HG03060 (cell line): Measurements from ENCODE around the gene EML2.
"Not testable (repeated sequence)": the region's sequence is repeated elsewhere in the genome, so short reads cannot be mapped to it uniquely, and the experiment has no call there.

Experiments
- ATAC-seq: cut with Tn5 transposase; IDR thresholded peaks from one replicate; pipeline ENCODE4 v1.9.1; 2021; ENCODE audit warnings: low read depth, moderate number of reproducible peaks; ENCODE audit not compliant: unreplicated experiment

EML2 gene

GRCh38 chr19:45621976-45622503, 17.2 kb downstream of the EML2 start:
- ATAC-seq: no peak

GRCh38 chr19:45621389-45621788, 17.8 kb downstream of the EML2 start:
- ATAC-seq: no peak

DNA sequence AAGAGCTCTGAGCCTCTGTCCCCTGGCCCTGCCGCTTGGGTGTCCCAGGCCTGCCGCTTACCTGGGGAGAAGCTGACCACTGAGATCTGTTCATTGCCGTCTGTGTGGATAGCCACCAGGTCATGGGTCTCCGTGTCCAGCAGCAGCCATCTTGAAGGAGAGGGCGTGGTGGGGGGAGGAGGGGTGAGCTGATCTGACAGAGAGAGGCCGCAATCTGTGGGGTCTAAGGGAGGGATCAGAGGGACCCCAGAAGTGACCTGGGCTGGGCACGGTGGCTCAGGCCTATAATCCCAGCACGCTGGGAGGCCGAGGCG, 22.5 kb downstream of the EML2 start:
- ATAC-seq: no peak

DNA sequence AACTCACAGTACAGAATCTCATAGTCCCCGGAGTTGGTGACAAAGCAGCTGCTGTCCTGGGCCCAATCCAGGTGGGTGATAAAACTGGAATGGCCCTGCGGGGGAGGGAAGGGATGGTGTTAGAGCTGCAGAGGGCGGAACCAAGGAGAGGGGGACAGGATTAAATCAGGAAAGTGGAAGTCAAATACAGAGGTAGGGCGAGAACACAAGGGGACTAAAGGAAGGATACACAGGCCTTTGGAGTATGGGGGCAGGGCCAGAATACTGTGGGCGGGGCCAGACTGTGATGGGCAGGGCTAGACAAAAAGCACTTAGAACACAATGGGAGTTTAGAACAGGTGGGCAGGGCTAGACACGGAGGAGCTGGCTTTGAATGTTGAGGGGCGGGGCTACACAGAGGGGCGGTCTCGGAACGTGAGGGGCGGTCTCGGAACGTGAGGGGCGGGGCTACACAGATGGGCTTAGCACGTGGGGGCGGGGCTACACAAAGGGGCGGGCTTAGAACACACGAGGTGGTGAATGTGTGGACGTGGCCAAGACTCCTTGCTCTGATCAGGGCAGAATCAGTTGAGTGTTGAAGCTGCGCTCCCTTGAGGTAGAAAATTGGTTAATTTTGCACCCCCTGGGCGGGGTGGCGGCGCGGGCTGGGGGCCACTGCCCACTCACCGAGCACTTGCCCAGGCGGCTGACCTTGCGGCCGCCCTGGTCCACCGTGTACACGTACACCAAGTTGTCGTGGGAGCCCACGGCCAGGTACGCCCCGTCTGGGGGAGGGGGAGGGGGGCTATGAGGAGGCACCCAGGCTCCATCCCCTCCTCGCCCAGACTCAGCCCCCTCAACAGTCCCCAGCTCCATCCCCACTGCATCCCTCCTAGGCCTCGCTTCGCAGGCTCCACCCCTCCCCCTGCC, 23.1 kb downstream of the EML2 start:
- no peak for ATAC-seq

DNA sequence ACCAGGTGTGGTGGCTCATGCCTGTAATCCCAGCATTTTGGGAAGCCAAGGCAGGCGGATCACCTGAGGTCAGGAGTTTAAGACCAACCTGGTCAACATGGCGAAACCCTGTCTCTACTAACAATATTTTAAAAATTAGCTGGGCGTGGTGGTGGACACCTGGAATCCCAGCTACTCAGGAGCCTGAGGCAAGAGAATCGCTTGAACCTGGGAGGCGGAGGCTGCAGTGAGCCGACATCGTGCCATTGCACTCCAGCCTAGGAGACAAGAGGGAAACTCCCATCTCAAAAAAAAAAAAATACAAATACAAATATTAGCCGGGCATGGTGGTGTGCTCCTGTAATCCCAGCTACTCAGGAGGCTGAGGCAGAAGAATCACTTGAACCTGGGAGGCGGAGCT, 24.1 kb downstream of the EML2 start:
- ATAC-seq: not testable (repeated sequence)

GRCh38 chr19:45613926-45614725, 25.1 kb downstream of the EML2 start:
- ATAC-seq: no peak

GRCh38 chr19:45608948-45609347, 30.2 kb downstream of the EML2 start:
- ATAC-seq: no peak

DNA sequence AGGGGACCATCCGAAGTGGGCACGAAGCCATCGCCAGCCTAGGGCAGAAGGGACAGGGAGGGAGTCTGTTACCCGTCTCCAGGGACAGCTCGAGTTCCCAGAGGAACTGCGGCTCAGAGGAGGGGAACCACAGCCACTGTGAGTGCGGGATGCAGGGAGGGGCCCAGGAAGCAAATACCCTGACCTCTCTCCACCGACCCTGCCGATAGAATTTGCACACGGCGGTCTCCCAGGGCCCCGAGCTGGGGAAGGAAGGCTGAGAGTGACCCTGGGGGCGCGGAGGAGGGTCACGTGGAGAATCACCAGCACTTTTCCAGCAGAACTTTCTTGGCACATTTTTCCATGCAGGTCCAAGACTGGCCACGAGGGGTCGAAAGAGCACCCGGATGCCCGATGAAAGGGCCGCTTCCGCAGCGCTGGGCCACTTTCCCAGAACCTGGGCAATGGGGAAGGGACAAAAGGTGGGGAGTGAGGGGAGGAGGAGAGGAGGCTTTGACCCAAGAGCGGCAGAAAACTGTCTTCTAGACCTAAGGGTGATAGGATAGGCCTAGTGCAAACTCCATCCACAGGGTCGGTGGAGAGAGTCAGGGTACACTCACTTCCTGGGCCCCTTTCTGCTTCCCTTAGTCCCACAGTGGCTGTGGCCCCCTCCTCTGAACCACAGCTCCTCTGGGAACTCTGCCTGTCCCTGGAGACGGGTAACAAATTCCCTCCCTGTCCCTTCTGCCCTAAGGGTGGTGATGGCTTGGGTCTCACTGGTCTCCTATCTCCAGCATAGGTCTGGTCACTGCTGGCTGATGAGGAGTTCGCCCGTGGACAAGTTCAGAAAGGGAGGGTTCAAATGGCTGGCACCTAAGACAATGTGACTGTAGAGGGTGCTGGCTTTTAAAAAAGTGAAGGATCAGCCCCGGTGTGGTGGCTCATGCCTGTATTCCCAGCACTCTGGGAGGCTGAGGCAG, 31.8 kb downstream of the EML2 start:
- ATAC-seq: no peak

GRCh38 chr19:45601524-45602374, 37.4 kb downstream of the EML2 start, which contains the start of gene GPR4:
Gene GPR4 (minus strand): TSS chr19:45602212. CDS start chr19:45591866, 10,346 bp downstream.
- ATAC-seq: no peak

DNA sequence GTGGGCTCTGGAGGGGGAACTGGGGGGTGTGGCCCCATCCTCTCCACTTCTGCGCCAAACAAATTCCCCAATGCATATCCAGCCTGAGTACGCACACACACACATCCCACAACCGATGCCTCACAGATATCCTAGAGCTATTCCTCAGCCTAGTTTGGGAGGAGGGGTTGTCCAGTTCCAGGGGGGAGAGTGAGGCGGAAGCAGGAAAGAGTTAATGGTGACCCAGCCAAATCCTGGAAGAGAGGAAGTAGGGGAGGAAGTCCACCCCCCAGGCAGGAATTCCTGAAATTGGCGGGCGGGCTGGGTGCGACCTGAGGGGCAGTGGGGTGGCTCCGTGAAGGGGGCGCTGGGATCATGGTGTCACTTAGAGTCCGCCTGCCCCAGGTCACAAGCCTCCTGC, 38.1 kb downstream of the EML2 start:
- ATAC-seq: no peak

DNA sequence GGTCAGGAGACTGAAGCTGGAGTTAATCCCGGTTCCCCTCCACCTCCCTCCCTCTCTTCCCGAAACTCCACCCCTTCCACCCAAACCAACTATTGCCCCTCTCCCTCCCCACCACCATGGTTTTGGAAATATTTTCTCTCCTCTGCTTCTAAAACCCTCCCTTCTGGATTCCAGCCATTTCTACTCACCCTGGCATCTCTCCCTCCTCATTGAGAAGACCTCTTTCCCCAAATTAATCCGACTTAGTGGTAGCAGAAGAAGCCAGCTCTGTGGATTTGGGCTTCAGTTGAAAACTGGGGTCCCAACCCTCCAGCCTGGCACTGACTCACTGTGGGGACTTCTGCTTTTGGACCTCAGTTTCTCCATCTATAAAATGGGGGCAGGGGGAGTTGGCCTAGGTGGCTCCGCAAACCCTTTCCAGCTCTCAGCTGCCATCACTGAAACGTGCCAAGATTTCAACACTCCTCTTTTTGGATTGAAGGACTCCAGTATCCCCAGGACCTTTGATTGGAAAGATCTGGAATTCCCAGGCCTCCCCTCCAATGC, 38.8 kb downstream of the EML2 start:
- no peak for ATAC-seq

- ATAC-seq: no peak
Observed at GRCh38 chr19:45599286-45599685, 39.9 kb downstream of the EML2 start.

DNA sequence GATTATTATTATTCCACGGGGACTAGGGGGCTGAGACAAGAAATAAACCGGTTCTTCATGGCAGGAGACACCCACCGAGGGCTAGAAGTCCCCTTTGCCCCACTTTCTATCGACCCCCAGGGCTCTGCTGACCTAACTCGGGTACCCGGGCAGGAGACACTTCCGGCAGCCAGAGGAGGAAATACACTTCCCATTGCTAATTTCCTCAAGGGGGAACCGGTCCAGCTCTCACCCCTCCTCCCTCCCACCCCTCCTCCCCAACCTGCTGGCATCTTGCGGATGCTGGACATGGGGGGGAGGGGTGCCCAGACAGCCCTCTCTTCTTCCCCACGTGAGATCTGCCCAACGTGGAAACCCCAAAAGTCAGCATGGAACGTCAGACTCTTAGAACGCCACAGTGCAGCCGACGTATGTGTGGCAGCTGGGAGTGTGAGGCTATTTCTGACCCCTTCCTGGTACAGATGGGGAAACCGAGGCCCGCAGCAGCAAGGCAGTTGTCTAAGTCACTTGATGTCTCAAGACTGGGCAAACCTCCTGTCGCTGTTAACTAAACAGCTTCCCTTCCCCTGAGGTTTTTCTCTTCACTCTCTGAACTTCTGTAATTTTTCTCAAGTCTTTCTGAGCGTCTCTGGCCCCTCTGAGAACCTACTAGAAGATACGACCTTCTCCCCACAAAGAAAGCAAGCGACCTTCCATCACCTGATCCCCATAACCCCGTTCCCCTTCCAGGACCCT, 40.8 kb downstream of the EML2 start:
- no peak for ATAC-seq

DNA sequence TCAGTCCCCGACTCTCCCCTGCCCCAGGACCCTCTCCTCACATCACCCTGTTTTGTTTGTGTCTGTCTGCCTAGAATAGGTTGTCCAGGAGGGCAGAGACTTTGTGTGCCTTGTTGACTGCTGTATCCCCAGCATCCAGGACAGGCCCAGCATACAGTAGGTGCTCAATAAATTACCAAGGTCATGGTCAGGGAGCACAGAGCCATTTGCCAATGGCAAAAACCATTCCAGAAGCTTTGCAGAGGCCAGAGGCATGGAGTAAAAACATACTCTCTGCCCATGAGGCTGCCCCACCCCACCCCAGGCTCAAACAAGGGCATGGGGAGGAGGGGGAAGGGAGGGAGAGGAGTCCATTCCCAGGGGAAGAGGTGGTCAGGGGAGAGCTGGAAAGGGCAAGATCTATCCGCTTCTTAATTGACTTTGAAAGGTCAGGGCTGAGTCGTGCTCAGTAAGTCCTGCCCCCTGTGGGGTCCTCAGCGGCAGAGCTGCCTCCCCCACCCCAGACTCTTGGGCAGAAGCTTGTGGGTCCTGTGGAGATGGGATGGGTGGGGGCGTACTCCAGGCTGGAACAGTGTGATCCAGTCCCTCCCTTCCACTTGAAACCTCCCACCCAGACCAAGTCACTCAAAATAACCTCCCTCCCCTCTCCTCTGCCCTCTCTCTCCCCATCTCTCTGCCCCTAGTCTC, 41.6 kb downstream of the EML2 start:
- ATAC-seq: no peak

- no peak for ATAC-seq
Observed at GRCh38 chr19:45595814-45596213, 43.4 kb downstream of the EML2 start.

DNA sequence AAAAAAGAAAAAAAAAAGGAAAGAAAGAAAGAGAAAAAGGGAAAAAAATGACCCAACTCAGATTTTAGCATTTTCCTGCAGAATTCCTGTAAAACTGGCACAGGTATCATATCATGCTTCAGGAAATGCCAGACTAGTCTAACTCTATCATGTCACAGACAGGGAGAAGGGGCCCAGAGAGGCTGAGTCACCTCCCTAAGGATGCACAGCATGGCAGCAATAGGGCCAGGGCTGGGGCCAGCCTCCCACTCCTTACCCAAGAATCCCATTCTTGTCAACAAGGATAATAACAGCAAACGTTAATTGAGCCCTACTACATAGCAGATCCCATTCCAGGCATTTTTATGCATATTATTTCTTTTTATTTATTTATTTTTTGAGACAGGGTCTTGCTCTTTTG, 45.7 kb downstream of the EML2 start:
- no peak for ATAC-seq

- no peak for ATAC-seq
Observed at GRCh38 chr19:45592366-45592765, 46.8 kb downstream of the EML2 start.

DNA sequence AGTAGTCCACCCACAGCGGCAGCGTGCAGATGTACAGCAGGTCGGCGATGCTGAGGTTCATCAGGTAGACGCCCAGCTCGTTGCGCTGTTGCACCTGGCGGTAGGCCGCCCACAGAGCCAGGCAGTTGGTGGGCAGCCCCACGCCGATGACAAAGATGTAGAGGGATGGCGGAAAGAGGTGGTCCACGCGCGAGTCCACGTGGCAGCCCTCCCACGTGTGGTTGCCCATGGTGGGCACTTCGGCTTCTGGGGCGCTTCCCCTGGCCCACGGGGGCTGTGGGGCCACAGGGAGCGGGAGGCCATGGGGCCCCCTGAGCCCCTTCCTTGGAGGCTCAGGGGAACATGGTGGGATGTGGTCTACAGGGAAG, 47.6 kb downstream of the EML2 start:
- ATAC-seq: no peak
